GM21515 (cell line): ENCODE results near the gene LARGE2.

Experiments
- ATAC-seq: cut with Tn5 transposase; IDR thresholded peaks from one replicate; pipeline ENCODE4 v1.9.1; 2021; ENCODE audit not compliant: unreplicated experiment

Gene LARGE2

DNA sequence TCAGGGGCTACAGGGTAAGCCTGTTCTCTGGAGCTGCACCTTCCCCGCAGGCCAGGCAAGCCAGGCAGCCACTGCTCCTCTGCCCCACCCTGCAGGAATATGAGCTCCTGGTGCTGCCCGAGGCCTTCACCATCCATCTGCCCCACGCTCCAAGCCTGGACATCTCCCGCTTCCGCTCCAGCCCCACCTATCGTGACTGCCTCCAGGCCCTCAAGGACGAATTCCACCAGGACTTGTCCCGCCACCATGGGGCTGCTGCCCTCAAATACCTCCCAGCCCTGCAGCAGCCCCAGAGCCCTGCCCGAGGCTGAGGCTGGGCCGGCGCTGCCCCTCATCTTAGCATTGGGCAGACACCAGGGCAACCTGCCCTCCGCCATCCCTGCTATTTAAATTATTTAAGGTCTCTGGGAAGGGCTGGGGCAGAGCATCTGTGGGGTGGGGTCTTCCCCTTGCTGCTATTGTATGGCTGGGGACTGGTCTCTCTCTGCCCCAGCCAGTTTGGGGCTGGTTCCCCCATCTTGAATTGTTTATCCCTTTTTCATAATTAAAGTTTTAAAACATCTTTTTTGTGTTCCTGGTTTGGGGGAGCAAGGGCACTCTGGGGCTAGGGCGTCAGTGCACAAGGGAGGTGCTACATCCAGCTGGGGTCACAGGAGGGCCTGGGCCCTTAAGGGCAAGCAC is 6.2 kb downstream of the LARGE2 start:
- no peak for ATAC-seq

DNA sequence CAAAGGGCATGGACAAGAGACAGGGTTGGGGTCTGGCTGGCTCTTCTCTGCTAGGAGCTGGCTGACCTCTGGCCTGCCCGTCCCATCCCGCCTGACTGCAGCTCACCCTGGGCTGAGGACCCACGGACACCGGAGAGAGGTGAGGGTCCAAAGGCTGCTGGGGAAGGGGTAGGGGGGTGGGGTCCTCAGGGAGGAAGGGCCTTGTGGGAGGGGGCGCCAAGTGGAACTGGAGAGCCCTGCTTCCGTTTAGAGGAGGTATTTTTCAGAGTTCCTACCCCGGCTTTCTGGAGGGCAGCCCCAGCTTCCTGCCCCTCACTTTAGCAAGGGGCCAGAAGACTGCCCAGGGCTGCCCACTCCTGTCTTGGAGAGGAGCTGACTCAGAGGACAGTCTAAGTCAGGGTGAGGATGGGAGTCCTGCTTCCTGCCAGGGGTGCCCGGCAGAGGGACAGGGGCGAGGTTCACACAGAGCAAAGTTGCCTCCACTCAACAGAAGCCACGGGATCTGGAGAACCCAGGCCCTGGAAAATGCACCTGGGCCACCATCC is 7.1 kb downstream of the LARGE2 start:
- ATAC-seq, result no peak

- ATAC-seq, result peak; percentile 88
These were observed 7.8 kb downstream of the LARGE2 start for GRCh38 chr11:45930031-45930794.

DNA sequence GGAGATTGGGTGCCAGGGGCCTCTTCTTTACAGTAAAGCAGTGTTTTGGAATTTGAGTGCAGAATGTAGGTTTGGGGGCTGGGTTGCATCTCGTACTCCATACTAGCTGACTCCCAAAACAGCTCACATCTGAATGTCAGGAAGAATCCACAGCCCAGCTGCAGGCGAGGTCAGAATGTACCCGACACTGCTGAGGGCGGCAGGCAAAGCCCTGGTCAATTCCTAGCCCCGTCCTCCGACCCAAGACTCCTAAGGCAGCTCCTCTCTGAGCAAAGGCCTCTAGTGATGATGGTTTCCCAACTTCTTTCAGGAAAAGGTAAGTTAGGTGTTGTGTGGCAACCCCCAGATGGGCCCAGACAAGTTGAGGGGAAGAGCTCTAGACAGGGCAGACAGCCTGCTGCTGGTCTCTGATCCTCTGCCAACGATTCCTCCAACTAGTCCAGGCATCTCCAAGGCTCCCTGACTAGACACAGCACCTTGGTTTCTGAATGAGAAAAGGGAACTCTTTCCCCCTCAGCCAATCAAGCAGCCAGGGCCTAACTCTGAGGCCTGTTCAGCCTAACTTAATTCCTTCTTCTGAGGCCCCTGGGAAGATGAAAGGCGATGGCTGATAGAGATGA is 8.6 kb downstream of the LARGE2 start:
- no peak for ATAC-seq

DNA sequence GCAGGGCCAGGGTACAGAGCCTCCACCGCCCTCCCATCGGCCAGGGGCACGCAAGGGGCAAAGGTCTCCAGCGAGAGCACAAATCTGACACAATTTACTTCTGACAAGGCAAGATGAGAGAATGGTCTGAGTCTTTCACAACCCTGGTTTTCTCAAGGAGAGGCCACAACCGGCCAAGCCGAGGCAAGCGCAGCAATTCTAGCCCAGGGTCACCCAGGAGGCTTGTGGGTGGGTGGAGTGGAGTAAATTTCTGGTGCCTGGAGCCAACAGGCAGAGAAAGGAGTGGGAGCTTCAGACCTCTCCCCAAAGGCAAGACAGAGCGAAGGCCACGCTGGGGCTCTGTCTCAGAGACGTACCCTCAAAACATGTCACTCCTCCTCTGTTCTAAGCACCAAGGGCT is 9.3 kb downstream of the LARGE2 start:
- ATAC-seq, result no peak

GRCh38 chr11:45932217-45932616 is 9.8 kb downstream of the LARGE2 start:
- ATAC-seq, result no peak

- ATAC-seq, result peak; percentile 30
These were observed 10.8 kb downstream of the LARGE2 start for GRCh38 chr11:45933131-45933831.

- no peak for ATAC-seq
These were observed 11.6 kb downstream of the LARGE2 start for GRCh38 chr11:45933846-45934579.

GRCh38 chr11:45934580-45935318 is 12.3 kb downstream of the LARGE2 start:
- no peak for ATAC-seq

DNA sequence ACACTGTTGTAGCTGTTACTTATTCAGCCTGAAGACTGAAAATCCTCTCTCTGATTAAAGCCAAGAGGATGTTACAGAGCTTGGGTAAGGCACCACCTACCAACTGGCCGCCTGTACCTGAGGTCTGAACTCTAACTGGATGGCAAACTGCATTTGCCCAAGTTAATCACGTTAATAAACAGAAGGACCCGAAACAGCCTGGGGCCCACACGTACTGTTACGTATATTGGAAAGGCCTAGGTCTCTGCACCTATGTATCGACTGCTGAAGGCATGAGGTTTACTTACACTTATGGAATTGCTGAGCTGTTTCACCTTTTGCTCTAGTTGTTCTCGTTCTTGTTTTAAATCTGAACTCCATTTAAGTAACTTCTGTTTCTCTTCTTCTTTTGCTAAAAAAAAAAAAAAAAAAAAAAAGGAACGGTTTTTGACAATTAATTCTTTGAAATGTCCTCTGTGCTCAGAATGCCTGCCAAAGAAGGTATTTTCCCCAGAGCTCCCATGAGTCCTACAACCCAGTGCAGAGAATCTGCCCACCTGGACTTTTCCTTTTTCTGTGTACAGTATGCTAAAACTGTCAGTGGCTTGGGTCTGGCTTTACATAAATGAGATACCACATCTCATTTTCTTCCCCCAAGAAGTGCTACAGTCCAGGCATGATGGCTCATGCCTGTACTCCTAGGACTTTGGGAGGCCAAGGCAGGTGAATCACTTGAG is 13.1 kb downstream of the LARGE2 start:
- no peak for ATAC-seq

GRCh38 chr11:45936511-45937054 is 14.1 kb downstream of the LARGE2 start:
- ATAC-seq, result no peak

DNA sequence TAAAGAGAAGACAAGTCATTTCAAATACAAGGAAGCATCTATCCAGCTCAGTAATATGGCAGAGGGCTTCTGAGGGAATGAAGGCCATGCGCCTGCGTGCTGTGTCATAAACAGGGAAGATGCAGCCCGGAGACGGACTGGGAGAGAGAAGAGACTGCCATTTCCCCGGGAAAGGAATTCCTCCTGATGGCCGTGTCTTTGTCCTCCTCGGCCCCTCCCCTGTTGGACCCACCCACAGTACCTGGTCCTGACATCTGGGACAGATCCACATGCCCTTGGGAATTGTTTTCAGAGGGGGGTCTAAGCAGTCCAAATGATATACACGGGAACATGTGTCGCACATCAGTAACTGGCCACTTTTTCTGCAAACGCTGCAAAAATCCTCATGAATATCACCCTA is 15.5 kb downstream of the LARGE2 start:
- ATAC-seq, result no peak

- no peak for ATAC-seq
These were observed 17.4 kb downstream of the LARGE2 start for GRCh38 chr11:45939836-45940235.

- no peak for ATAC-seq
These were observed 18.8 kb downstream of the LARGE2 start for GRCh38 chr11:45941285-45941684.

DNA sequence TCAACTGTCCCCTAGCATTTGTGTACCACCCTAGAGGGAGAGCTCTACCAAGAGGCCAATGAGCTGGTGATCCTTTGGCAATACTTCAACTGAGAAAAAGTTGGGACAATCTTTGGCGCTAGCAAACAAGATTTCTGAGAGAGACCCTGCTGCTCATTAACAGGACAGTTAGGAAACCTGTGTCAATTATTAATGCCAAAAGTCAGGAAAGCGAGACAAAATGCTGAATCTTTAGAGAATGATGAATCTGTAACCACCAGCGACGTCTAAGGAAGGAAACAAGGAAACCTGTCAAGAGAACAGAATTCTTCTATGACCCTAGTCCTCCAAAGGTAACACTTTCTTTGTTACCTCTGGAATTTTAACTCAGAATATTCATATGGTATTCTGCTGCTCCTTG is 19.9 kb downstream of the LARGE2 start:
- ATAC-seq, result no peak

DNA sequence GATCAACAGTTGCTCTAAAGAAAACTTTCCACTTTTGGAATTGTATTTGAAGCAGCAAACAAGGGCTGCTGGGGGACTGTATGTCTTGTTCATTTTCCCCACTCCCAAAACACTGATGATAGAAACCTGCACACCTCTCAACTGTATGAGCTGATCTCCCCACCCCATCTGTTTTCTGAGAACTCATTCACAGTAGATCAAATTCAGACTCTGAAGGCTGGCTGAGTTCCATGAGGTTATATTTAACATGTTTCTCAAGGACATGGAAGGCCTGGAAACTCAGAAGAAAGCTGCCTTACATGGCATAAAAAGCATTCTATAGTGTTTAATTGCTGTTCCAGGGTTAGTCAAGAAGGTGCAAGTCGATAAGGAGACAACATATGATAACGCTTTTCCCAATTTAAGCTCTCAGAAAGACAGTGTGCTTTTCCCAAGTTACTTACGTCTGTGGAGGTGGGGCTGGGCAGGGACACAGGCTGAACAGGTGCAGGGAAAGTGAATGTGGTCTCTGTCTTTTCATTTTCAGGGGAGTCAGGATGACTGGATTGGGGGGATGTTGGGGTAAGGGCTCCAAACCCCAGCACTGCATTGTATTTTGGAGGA is 23.0 kb downstream of the LARGE2 start:
- no peak for ATAC-seq

DNA sequence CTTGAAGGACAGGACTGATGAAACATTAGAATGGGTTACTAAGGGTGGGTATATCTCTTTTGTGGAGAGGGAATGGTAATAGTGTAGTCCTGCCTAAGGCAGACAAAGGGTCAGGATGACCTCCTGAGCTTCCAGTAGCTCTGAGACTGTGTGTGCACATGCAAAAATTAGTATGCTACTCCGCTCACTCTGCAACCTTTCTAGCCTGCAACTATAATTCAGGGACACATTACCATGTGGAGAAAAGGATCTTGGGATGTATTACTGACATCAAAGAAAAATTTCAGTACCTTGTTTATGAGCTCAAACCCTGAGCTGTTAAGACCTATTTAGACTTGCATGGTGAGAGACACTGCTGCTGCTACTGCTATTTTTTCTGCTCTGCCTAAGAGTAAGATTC is 25.4 kb downstream of the LARGE2 start:
- no peak for ATAC-seq

DNA sequence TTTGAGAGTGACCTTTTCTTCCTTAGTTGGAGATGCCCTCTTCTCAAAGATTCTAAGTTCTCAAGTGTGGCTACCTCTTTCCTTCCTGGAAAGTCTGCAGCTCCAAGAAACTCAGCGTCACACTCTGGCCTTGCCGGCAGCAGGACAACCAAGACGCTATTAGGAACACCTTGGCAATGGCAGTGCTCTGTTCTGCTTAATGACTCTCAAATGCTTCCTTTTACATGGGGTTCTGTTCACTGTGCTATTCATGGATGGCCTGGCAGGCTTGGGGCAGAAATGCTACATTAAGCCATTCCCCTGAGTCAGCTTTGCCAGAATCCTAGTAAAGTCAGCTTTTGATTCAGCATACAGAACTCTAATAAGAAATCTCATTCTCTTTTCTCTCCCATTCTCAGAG is 25.9 kb downstream of the LARGE2 start:
- no peak for ATAC-seq

GRCh38 chr11:45949992-45950407 is 27.5 kb downstream of the LARGE2 start:
- ATAC-seq, result no peak
